Coronary artery (tissue), 2 donors: ENCODE results near the gene IL11RA.
"Not testable (repeated sequence)": the region's sequence is repeated elsewhere in the genome, so short reads cannot be mapped to it uniquely, and the experiment has no call there.

ENCODE experiments used
- DNase-seq: peaks from one replicate; pipeline ENCODE4 v3.0.0-alpha.2; 2017; ENCODE audit warnings: low spot score
- H3K27ac ChIP-seq, 2 donors: fragments of 200-600 bp; sonication (generic); one replicate each; pipeline ENCODE4 v1.5.1; 2016 to 2019
- H3K4me3 ChIP-seq: fragments of 200-600 bp; sonication (generic); 2 replicates; pipeline ENCODE4 v1.5.1; 2016; ENCODE audit warnings: mild to moderate bottlenecking, moderate library complexity
- TF ChIP-seq, protein P1 (sequence below): fragments of 200-600 bp; sonication (generic); IDR thresholded peaks from one replicate; pipeline ENCODE4 v1.5.1; 2019; ENCODE audit warnings: antibody characterized with exemption

IL11RA gene

DNA sequence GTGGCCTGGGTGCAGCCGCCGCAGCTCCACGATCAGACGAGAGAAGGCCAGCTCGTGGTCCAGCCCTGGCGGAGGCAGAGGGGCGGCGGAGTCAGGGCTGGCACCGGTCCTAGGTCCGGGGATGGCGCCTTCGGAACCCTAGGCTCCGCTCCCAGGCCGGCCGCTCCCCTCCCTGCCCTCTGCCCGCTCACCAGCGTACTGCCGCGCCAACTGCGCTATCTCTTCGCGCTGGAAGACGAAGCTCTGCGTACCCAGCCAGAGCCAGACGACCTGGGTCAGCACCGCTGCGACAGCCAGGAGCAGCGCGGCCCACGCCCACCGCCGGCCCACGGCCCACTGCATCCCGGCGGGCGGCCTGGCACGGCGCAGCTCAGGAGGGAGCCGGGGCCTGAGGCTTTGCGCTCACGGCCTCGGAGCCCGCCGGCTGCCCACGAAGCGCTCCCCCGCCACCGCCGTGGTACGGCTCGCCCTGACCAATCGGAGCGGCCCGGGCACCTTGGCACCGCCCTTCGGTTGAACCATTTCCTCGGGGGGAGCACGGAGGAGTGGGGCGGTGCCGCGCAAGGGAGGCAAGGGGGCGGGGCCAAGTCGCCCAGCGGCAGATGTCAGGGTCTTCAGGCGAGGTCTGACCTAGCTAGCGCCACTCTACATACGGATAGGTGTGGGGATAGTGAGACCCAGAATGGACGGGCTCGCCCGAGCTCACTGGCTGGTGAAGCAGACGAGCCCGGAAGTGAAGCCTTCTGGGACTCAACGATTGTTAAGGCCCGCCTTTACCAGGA, 14.4 kb upstream of the IL11RA start, which contains the start of gene SIGMAR1:
TSS of gene SIGMAR1 (minus strand) at position 432 of the 782 bp plus-strand sequence. CDS start at position 342, 90 bp downstream.
- Histone ChIP-seq H3K27ac (peak within 1 kb of the TSS; percentile 79 to 91), H3K4me3 (peak within 1 kb of the TSS; percentile 77)
- peak; percentile 93 for DNase-seq
- TF ChIP-seq, protein P1, sequence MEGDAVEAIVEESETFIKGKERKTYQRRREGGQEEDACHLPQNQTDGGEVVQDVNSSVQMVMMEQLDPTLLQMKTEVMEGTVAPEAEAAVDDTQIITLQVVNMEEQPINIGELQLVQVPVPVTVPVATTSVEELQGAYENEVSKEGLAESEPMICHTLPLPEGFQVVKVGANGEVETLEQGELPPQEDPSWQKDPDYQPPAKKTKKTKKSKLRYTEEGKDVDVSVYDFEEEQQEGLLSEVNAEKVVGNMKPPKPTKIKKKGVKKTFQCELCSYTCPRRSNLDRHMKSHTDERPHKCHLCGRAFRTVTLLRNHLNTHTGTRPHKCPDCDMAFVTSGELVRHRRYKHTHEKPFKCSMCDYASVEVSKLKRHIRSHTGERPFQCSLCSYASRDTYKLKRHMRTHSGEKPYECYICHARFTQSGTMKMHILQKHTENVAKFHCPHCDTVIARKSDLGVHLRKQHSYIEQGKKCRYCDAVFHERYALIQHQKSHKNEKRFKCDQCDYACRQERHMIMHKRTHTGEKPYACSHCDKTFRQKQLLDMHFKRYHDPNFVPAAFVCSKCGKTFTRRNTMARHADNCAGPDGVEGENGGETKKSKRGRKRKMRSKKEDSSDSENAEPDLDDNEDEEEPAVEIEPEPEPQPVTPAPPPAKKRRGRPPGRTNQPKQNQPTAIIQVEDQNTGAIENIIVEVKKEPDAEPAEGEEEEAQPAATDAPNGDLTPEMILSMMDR, result no peak

DNA sequence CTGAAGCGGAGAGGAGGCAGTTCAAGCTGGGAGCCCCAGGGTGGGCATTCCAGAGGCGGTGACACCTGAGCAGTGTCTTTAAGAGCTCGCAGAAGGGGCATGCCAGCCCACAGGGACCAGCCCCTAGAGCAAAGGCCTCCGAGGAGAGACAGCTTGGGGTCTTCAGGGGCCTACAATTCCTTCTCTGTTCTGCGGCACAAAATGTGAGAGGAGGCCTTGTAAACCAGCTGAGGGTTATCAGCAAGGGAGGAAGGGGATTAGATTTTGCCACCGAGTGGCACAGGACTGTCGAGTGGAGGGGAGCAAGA, 13.9 kb upstream of the IL11RA start:
- Histone ChIP-seq H3K4me3 (peak overlapping the region; percentile 77), H3K27ac (peak overlapping the region; percentile 79 to 91)
- TF ChIP-seq, protein P1, result no peak
- DNase-seq, result no peak

DNA sequence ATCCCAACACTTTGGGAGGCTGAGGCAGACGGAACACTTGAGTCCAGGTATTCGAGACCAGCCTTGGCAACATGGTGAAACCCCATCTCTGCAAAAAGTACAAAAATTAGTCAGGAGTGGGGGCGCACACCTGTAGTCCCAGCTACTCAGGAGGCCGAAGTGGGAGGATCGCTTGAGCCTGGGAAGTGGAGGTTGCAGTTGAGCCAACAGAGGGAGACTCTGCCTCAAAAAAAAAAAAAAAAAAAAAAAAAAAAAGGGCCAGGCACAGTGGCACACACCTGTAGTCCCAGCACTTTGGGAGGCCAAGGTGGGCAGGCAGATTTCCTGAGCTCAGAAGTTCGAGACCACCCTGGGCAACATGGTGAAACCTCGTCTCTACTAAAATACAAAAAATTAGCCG, 12.7 kb upstream of the IL11RA start:
- H3K27ac ChIP-seq, H3K4me3 ChIP-seq, DNase-seq: not testable (repeated sequence)

DNA sequence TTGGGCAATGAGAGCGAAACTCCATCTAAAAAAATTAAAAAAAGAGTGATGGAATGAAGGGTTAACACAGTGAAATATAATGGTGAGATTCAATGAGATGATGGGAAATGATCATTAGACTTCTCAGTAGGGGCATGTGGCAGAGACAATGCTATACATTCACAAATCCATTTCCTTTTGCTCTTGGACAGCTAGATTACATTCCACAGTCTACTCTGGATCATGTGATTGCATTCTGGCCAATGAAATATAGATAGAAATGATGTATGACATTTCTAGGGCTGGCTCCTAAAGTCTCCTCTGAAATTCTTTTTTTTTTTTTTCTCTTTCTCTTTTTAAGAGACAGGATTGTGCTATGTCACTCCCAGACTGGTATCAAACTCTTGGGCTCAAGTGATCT, 9.3 kb upstream of the IL11RA start:
- no peak for DNase-seq
- H3K4me3 ChIP-seq, result no peak overlapping the region
- no peak overlapping the region for H3K27ac ChIP-seq
- TF ChIP-seq, protein P1, result no peak

DNA sequence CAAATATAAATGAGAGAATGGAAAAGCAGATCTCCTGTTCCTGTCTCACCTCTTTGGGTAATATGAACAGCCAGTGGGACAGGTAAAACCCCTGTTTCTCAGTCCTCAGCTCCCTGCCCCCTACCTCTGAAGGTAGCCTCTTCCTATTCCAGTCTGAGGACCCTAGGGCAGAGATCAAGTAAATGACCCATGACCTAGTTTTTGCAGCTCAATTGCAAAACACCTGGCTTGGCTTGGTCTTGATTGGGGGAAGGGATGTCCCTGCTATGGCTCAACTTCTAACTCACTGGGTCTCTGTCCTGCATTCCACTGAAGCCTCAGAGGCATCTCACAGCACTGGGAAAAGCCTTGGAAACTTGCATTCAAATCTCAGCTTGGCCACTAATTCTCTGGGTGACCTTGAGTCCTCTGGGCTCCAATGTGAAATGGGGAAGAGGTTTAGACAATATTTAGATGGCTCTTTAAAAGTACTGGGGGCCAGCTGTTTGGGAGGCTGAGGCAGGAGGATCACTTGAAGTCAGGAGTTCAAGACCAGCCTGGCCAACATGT, 7.1 kb upstream of the IL11RA start:
- TF ChIP-seq, protein P1, result no peak
- Histone ChIP-seq H3K4me3 (no peak overlapping the region), H3K27ac (no peak overlapping the region)
- DNase-seq, result no peak

DNA sequence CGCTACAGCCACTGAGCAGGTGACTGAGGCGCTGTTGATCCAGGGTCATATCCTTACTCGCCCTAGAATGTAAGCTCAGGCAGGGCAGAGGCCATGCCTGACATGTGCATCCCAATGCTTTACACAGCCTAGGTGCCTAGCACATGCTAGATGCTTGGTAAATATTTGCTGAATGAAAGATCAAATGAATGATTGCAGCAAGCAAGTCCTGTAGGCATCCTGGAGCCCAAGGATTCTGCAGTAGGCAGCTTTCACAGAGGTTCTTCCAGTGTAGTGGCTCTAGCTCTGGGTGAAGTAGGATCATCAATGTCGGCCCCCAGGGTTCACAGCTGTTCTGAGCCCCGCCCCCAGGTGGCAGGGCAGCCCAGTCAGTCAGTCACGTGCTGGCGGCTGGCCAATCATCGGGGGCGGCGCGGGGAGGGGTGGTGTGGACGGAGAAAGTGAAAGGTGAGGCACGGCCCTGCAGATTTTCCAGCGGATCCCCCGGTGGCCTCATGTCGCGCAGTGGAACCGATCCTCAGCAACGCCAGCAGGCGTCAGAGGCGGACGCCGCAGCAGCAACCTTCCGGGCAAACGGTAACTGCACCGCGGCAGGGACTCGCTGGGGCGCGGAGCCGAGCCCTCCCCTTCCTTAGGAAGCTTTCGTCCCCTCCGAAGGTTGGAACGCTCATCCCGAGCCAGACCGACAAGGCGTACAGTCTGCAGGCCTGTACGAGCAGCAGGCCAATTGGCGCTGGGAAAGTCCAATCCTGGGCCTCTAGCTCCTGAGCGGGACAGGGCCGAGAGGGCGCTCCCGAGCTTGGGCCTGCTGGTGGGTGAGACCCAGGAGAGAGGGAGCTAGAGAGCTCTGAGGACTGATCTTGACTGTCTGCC, 5.5 kb upstream of the IL11RA start, which contains the start of gene GALT:
TSS of gene GALT (plus strand) at position 465 of the 873 bp plus-strand sequence. CDS start at position 495, 30 bp downstream.
- peak; percentile 95 for DNase-seq
- TF ChIP-seq, protein P1, result no peak
- peak within 1 kb of the TSS; percentile 83 for H3K4me3 ChIP-seq
- peak within 1 kb of the TSS; percentile 78 to 91 for H3K27ac ChIP-seq

DNA sequence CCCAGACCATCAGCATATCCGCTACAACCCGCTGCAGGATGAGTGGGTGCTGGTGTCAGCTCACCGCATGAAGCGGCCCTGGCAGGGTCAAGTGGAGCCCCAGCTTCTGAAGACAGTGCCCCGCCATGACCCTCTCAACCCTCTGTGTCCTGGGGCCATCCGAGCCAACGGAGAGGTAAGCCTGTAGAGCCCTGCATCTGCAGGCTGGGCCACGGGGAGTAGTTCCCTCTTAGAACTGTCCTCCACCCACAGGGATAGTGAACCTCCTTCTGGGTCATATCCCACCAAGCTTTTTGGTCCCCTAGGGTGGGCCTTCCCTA, 4.9 kb upstream of the IL11RA start:
- DNase-seq, result no peak
- peak overlapping the region; percentile 83 for H3K4me3 ChIP-seq
- TF ChIP-seq, protein P1, result no peak
- H3K27ac ChIP-seq, result peak overlapping the region; percentile 78 to 91
